ENCODE measurements around the gene DCDC2. TPM values are rescaled to one million over a fixed set of nuclear protein-coding genes. Genes with fewer than 3 reads are reported as not detected.
"Not testable (repeated sequence)": the region's sequence is repeated elsewhere in the genome, so short reads cannot be mapped to it uniquely, and the experiment has no call there.

The DCDC2 gene
- polyA plus RNA-seq (2014; cell fraction: cytosol; rRNA removed): 0.02 and 0.22 TPM in 2 replicates
- polyA plus RNA-seq (2014; cell fraction: nucleus; rRNA removed): not detected in 2 replicates

DNA sequence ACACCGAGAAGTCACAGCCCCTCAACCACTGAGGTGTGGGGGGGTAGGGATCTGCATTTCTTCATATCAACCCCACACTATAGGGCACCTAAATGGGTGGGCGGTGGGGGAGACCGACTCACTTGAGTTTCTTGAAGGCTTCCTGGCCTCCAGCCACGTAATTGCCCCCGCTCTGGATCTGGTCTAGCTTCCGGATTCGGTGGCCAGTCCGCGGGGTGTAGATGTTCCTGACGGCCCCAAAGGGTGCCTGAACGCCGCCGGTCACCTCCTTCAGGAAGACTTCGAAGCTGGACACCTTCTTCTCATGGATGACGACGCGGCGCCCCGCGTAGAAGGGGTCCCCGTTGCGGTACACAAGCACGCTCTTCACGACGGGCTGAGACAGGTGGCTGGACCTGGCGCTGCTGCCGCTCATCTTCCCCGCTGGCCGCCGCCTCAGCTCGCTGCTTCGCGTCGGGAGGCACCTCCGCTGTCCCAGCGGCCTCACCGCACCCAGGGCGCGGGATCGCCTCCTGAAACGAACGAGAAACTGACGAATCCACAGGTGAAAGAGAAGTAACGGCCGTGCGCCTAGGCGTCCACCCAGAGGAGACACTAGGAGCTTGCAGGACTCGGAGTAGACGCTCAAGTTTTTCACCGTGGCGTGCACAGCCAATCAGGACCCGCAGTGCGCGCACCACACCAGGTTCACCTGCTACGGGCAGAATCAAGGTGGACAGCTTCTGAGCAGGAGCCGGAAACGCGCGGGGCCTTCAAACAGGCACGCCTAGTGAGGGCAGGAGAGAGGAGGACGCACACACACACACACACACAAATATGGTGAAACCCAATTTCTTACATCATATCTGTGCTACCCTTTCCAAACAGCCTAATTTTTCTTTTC is at the start of gene DCDC2:
TSS of gene DCDC2 (minus strand) at position 724 of the 883 bp plus-strand sequence. CDS start at position 415, 309 bp downstream.
- no peak for DNase-seq (ENCODE audit: low spot score)

DNA sequence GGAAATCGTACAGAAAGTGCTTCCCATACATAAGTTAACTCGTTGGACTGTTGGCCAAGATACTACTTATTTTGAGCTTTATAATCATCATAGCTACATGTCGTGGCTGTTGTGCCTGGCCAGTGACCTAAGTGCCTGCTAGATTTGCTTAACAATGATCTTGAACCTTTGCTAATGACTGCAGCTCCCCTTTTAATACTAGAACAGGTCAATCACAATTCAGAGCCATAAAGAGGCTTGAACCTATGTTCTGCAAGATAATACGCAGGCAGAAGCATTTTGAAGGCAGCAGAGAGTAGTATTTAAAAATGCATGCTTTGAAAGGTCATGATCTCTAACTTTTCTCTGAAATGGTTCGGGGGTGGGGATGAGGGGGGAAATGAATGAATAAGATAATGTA is 47.4 kb upstream of the DCDC2 start:
- no peak for DNase-seq (ENCODE audit: low spot score)

DNA sequence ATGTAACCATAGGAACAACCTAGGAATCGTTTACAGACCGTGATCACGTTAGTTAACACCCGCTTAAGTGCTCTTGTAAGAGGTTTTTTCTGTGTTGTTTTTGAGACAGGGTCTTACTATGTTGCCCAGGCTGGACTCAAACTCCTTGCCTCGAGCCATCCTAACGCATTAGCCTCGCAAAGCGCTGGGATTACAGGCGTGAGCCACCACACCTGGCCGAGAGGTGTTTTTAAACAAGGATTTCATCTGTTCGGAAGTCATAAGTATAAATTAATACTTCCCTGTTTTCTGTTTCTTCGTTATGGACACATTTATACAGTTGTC is 45.6 kb upstream of the DCDC2 start:
- DNase-seq (ENCODE audit: low spot score): no peak

DNA sequence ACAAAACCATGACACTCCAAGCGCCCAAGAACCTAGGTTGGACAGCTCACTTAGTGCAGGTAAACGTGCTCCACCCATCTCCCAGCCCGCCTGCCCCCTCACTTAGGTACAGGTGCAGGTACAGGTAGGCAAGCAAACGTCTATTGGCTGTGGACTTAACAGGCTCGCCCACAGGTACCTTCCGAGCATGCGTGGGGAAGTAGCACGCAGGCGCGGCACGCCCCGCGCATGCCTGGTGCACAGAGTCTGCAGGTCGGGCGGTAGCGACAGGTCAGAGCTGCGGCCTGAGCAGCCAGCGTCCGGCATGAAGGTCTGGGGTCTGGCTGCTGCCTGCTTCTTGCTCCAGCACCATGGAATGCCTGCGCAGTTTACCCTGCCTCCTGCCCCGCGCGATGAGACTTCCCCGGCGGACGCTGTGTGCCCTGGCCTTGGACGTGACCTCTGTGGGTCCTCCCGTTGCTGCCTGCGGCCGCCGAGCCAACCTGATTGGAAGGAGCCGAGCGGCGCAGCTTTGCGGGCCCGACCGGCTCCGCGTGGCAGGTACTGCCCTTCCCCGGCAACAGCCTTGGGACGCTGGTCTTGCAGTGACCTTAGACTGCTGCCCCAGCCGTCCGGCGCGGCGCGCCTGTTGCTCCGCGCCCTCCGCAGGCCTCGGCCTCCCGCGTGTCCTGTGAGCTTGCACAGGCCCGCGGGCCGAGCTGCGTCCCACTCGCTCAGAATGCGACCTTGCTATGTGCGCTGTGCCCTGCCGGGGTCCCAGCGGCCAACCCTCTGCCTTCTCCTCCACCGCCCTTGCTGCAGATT is 45.0 kb upstream of the DCDC2 start, which contains the start of gene MRS2:
TSS of gene MRS2 (plus strand) at position 240 of the 804 bp plus-strand sequence. CDS start at position 351, 111 bp downstream.
- peak; percentile 78 for DNase-seq (ENCODE audit: low spot score)

DNA sequence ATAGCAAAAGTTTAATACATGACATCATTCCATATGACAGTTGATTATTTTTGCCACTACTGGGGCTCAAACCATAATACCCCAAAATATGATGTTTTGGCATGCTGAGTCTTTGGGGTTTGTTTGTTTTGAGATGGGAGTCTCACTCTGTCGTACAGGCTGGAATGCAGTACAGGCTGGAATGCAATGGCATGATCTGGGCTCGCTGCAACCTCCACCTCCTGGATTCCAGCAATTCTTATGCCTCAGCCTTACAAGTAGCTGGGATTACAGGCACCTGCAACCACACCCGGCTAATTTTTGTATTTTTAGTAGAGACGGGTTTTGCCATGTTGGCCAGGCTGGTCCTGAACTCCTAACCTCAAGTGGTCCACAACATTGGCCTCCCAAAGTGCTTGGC is 43.6 kb upstream of the DCDC2 start:
- DNase-seq (ENCODE audit: low spot score): no peak

DNA sequence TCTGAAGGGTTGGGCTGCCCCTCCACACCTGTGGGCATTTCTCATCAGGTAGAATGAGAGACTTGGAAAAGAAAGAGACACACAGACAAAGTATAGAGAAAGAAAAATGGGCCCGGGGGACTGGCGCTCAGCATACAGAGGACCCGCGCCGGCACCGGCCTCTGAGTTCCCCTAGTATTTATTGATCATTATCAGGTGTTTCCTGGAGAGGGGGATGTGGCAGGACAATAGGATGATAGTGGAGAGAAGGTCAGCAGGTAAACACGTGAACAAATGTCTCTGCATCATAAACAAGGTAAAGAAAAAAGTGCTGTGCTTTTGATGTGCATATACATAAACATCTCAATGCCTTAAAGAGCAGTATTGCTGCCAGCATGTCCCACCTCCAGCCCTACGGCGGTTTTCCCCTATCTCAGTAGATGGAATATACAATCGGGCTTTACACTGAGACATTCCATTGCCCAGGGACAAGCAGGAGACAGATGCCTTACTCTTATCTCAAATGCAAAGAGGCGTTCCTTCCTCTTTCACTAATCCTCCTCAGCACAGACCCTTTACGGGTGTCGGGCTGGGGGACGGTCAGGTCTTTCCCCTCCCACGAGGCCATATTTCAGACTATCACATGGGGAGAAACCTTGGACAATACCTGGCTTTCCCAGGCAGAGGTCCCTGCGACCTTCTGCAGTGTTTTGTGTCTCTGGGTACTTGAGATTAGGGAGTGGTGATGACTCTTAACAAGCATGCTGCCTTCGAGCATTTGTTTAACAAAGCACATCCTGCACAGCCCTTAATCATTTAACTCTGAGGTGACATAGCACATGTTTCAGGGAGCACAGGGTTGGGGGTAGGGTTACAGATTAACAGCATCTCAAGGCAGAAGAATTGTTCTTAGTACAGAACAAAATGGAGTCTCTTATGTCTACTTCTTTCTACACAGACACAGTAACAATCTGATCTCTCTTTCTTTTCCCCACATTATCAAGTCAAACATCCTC is 42.5 kb upstream of the DCDC2 start:
- not testable (repeated sequence) for DNase-seq (ENCODE audit: low spot score)

DNA sequence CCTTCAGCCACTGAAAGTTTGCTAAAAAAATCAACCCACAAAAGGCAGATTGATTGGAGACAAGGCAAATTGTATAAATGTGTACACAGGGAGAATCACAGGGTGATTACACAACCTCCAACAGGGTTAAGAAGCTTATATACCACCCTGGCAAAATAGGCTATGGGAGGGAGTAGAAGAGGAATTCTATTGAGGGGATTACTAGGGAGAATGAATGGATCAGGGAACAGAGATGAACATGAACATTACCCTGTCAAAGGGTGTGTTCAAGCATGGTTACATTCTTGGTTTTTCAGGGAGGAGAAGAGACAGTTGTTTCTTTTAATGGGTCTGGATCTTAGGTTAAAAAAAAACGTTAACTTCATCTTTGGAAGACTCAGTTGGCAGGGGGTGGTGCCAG is 39.8 kb upstream of the DCDC2 start:
- no peak for DNase-seq (ENCODE audit: low spot score)

DNA sequence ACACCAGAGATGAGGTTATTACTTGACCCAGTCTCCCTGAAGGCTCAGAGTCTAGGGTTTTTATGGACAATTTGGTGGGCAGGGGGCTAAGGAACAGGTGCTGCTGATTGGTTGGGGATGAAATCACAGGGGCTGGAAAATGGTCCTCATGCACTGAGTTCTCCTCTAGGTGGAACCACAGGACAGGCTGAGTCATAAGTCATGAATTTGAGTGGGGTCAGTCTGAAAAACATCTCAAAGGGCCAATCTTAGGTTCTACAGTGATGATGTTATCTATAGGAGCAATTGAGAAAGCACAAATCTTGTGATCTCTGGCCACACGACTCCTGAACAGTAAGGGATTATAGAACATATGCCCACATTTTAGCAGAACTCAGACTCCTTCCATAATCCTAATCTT is 39.0 kb upstream of the DCDC2 start:
- DNase-seq (ENCODE audit: low spot score): no peak

- DNase-seq (ENCODE audit: low spot score): peak; percentile 32
These were observed 37.0 kb upstream of the DCDC2 start for GRCh38 chr6:24394780-24395437.

DNA sequence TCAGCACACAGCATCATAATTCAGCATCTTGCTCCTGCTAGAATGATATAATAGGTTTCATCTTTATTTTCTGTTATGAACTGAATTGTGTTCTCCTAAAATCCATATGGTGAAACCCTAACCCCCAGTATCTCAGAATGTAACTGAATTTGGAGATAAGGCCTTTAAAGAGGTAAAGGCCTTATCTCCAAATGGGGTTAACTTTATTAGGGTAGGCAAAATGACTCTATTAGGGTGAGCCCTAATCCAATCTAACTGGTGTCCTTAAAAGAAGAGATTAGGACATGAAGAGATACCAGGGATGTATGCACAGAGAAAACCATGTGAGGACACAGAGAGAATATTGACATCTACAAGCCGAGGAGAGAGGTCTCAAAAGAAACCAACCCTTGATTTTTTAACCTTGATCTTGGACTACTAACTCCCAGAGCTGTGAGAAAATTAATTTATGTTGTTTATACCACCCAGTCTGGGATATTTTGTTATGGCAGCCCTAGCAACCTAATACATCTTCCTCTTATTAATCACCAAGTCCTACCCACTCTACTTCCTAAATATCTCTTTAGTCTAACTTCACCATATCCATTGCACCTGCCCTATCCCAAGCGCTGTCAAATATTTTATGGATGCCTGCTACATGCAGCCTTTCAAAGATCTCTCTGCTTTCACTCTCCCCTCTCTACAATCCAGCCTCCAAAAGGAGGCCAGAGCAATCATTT is 36.4 kb upstream of the DCDC2 start:
- peak; percentile 91 for DNase-seq (ENCODE audit: low spot score)

- DNase-seq (ENCODE audit: low spot score): no peak
These were observed 34.0 kb upstream of the DCDC2 start for GRCh38 chr6:24391756-24392405.

GRCh38 chr6:24391208-24391607 is 33.3 kb upstream of the DCDC2 start:
- DNase-seq (ENCODE audit: low spot score): no peak

GRCh38 chr6:24387818-24388217 is 30.0 kb upstream of the DCDC2 start:
- DNase-seq (ENCODE audit: low spot score): no peak

GRCh38 chr6:24385536-24386269 is 27.8 kb upstream of the DCDC2 start:
- no peak for DNase-seq (ENCODE audit: low spot score)

- not testable (repeated sequence) for DNase-seq (ENCODE audit: low spot score)
These were observed 26.7 kb upstream of the DCDC2 start for GRCh38 chr6:24384369-24385130.

DNA sequence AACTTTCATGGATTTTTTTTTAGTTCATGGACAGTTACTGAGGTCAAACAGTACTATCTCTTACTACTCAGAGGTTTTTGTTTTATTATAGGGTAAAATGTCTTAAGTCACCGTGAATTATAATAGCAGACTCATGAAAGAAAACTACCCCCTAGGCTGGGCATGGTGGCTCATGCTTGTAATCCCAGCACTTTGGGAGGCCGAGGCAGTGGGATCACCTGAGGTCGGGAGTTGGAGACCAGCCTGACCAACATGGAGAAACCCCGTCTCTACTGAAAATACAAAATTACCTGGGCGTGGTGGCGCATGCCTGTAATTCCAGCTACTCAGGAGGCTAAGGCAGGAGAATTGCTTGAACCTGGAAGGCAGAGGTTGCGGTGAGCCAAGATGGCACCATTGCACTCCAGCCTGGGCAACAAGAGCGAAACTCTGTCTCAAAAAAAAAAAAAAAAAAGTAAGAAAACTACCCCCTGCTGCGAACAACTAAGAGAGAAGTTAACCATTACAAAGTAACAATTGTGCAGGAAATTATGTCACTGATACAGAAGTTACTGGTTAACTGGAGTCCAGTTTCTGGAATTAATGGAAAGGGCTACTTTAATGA is 25.1 kb upstream of the DCDC2 start:
- DNase-seq (ENCODE audit: low spot score): not testable (repeated sequence)

DNA sequence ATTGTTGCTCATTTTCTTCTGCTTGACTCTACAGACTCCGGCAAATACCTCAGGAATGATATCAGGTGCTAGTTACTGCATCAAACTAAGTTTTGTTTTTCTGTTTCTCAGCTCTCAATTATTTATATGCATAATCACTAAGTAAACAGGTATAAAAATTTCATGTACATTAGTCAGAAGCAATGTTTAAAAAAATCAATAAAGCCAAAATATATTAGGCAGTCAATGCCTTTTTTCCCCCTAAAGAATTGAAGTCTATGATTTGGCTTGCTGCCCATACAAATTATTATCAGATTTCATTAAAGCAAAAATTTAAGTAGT is 24.3 kb upstream of the DCDC2 start:
- no peak for DNase-seq (ENCODE audit: low spot score)

Data from SK-N-DZ (cell line).